Fibroblast of skin of back (primary cell): Measurements from ENCODE around the gene ALG1.
"Not testable (repeated sequence)": the region's sequence is repeated elsewhere in the genome, so short reads cannot be mapped to it uniquely, and the experiment has no call there.

ENCODE experiments used
- DNase-seq: peaks from one replicate; pipeline ENCODE4 v3.0.0-alpha.2; 2013

Gene ALG1

GRCh38 chr16:5044581-5044980, 27.1 kb upstream of the ALG1 start:
- not testable (repeated sequence) for DNase-seq

DNA sequence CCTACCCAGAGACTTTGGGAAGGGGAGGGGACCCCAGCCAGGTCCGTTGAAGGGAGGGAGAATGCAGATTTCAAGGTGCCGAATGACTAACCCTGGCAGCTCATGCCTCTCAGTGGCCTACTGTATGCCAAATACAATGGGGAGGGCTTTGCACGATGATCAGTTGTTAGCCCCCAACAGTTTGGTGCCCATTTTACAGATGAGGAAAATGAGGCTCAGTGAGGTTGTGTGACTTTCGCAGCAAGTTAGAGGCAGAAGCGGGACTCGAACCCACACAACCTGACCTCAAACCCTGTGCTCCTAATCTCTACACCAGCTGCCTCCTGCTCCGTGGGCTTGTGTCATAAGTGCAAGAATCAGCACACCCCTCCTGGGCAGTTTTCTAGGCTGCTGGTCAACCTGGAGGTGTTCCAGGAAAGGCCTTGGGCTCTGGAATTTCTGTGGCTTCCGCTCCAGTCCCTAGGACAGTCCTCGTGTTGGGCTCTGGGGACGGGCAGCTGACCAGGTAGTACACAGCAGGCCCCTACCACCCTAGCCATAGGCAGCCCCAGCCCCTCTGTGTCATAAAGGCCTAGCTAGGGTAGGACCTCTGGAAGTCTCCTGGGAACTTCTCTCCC, 26.0 kb upstream of the ALG1 start:
- DNase-seq, result no peak

GRCh38 chr16:5046914-5047313, 24.7 kb upstream of the ALG1 start:
- DNase-seq, result no peak

GRCh38 chr16:5054876-5055865, 16.5 kb upstream of the ALG1 start:
- no peak for DNase-seq

GRCh38 chr16:5056352-5056751, 15.3 kb upstream of the ALG1 start:
- peak; percentile 23 for DNase-seq

DNA sequence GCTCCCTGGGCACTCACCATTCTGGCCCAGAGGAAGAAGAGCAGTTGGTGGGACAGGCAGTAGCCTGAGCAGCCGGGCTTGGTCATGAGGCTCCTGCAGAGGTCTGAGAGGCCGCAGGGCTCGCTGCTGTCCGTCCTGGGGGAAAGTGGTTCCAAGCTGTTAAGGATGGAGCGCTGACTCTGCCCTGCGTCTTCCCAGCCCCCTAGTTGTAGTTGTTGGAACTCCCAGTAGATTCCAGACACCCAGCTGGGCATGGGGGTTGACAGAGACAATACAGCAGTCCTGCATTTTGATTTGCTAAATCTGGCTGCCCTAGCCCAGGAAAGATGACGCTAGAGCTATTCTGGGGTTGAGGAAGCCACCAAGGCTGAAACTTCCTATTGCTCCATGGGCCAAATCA, 13.2 kb upstream of the ALG1 start:
- peak; percentile 47 for DNase-seq

- no peak for DNase-seq
Observed at GRCh38 chr16:5059386-5060072, 12.1 kb upstream of the ALG1 start.

DNA sequence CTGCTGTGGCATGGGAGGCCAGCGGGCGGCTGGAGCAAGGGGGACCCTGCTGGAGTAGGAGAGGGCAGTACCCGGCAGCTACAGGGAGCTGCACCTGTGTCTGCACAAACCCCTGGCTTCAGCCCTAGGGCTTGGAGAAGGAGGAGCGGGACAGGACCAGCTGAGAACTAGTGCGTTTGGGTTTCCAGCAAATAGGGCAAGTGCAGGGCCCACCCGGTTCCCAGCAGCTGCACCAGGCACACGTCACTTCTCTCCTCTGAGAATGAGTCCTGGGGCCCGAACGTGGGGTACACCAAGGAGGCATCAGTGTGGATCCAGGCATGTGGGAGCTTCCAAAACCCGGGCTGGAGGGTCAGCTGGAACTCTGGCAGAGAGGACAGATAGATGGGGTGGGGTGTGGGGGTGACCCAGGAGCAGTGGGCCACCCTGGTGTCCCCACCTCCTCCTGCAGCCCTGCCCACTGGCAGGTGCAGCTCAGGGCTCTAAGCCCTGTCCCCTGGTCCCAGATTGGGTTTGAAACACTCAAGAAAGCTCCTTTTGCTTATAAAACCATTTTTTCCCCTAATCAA, 11.5 kb upstream of the ALG1 start:
- DNase-seq, result no peak

GRCh38 chr16:5062051-5062450, 9.6 kb upstream of the ALG1 start:
- no peak for DNase-seq

DNA sequence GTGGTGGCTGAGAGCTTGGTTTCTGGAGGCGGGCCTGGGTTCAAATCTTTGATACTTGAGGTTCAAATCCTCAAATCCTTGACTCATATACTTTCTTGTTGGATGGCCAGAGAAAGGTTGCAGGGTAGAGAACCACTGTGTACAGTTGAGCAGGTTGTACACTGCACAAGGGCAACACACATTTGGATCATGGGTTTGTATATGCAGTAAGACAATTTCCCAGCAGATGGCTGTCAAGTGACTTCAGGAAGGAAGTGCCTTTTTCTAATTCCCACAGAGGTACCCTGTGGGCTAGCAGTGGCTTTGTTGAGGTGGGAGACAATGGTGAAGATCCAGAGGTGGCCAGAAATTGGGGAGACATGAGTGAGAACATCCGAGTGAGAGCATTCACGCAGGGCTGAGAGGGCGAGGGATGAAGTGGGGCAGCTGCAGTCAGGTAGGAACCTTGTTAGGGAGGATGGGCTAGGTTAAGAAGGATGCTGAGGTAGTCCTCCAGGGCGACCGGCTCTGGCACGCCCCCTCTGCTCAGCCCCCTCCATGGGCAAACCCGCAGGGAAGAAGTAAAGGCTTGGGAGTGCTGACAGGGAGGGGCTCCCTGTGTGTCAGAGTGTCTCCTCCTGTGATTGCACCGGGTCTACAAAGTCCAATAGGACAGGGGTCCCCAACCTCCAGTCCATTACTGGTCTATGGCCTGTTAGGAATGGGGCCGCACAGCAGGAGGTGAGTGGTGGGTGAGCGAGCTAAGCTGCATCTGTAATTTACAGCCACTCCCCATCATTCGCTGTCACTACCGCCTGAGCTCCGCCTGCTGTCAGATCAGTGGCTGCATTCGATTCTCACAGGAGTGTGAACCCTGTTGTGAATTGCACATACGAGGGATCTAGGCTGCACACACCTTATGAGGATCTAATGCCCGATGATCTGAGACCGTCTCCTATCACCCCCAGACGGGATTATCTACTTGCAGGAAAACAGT, 8.6 kb upstream of the ALG1 start:
- no peak for DNase-seq

- DNase-seq, result no peak
Observed at GRCh38 chr16:5064915-5065314, 6.7 kb upstream of the ALG1 start.

DNA sequence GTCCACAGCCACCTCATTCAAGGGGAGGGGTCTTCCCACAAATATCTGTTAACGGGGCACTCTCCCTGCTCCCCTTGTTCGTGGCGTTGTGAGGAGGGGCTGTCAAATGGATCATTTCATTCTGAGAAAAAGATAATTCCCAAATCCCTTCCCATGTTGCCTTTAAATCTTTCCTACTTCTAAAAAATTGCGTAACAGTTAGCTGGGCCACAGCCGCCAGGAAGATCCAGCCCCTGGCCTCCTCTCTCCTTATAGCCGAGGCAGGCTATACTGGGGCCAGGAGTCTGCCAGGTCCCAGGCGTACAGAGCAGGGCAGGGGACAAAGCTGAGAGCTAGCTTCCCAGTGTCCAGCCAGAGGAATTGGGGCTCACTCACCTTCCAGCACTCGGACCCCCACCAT, 6.3 kb upstream of the ALG1 start:
- no peak for DNase-seq

GRCh38 chr16:5065813-5066212, 5.8 kb upstream of the ALG1 start, which contains the start of gene C16orf89:
C16orf89 (minus strand) TSS chr16:5065956; CDS start chr16:5065908, 48 bp downstream.
- DNase-seq, result no peak

- DNase-seq, result no peak
Observed at GRCh38 chr16:5066511-5066910, 5.1 kb upstream of the ALG1 start.

DNA sequence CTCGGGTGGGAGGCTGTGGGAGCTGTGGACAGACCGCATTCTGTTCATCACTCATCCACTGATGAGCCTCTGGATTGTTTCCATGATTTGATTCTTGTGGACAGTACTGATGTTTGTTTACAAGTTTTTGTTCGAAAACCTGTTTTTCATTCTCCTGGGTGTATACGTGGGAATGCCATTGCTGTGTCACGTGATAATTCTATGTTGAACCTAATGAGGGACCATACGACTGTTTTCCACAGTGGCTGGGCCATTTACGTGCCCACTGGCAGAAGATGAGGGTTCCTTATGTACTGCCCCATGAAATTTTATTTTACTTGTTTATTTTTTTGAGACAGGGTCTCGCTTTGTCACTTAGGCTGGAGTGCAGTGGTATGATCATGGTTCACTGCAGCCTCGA, 2.6 kb upstream of the ALG1 start:
- DNase-seq, result no peak

GRCh38 chr16:5069854-5070253, 1.8 kb upstream of the ALG1 start:
- no peak for DNase-seq

DNA sequence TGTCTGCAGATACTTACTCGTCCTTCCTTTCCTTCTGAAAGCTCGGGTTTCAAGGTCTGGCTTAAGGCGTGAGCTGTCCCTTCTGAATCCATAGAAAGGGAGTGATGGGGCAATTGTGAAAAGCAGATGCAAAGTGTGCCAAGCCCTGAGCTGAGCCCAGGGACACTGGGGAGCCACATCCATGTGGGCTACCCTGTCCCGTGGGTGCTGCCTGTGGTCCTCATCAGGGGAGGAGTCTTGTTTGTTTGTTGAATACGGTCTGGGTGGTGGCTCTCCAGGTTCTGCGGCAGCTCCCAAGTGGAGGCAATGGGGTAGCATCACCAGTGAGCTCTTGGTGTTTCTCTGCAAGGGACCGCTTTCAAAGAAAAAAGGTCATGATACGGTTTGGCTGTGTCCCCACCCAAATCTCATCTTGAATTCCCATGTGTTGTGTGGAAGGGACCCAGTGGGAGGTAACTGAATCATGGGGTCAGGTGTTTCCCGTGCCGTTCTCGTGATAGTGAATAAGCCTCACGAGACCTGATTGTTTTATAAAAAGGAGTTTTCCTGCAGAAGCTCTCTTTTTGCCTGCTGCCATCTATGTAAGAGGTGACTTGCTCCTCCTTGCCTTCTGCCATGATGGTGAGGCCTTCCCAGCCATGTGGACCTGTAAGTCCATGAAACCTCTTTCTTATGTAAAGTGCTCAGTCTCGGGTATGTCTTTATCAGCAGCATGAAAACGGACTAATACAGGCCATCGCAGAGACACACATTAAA, 1.0 kb upstream of the ALG1 start:
- no peak for DNase-seq

GRCh38 chr16:5071341-5071680, 332 bp upstream of the ALG1 start:
- no peak for DNase-seq

DNA sequence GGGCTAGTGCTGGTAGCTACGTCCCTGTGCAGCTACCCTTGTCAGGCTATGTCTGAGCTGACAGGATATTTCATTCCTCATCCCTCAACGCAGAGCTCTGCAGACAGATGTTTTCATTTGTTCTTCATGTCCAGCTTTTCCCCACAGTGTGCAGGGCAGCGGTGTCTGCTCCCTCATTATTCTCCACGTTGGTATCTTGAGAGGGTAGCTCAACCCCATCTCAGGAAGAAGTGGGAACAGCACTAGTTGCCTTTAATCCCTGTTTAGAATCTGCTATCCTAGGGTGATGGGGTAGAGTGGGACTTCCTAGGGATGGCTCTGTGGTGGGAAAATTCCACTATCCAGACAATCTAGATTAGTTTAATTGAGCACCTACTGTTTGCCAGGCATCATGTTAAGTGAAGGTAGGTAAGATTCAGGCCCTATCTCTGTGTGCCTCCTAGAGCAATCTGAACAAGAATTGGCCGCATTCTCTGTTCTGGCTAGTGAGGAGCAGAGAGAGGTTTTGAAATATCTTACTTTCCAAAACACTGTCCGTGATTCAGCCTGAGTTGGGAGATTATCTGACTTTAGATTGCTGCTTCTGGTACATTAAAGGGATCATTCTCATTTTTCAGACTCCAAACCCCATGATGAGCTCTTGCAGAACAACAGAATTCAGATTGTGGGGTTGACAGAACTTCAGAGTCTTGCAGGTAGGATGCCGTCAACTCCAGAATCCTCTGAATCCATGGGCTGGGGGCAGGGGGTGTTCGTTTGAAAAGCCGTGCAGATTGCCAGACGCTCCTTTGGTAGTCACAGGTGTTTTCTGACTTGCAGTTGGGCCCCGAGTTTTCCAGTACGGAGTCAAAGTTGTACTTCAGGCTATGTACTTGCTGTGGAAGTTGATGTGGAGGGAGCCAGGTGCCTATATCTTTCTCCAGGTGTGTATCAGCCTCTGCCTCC, 963 bp downstream of the ALG1 start:
- DNase-seq, result peak; percentile 6

DNA sequence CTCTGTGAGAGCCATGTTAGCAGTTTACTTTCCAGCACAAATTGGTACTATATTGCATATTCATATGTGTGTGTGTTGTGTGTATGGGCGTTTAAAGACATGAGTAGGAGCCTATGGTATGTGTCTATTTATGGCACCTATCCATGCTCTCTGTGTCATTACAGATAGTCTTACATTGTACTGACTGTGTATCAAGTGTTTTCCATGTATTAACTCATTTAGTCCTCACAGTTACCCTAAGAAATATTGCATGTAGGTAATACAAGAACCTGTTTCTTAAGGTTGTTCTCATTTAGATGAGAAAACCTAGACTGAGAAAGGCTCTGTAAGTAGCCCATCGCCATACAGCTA, 1.6 kb downstream of the ALG1 start:
- DNase-seq, result peak; percentile 29
